GM18508 (cell line): Measurements from ENCODE around the gene FAM229A.
"Not testable (repeated sequence)": the region's sequence is repeated elsewhere in the genome, so short reads cannot be mapped to it uniquely, and the experiment has no call there.

Experiments used
- ATAC-seq: cut with Tn5 transposase; IDR thresholded peaks from one replicate; pipeline ENCODE4 v1.9.1; 2021; ENCODE audit warnings: moderate number of reproducible peaks; ENCODE audit not compliant: insufficient read depth, unreplicated experiment

The FAM229A gene, protein sequence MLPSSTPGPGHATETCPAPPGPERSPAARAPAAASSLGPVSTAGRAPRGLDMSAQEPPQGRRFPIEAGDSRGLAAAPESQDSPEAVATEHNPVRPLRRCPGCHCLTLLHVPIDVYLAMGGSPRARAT

DNA sequence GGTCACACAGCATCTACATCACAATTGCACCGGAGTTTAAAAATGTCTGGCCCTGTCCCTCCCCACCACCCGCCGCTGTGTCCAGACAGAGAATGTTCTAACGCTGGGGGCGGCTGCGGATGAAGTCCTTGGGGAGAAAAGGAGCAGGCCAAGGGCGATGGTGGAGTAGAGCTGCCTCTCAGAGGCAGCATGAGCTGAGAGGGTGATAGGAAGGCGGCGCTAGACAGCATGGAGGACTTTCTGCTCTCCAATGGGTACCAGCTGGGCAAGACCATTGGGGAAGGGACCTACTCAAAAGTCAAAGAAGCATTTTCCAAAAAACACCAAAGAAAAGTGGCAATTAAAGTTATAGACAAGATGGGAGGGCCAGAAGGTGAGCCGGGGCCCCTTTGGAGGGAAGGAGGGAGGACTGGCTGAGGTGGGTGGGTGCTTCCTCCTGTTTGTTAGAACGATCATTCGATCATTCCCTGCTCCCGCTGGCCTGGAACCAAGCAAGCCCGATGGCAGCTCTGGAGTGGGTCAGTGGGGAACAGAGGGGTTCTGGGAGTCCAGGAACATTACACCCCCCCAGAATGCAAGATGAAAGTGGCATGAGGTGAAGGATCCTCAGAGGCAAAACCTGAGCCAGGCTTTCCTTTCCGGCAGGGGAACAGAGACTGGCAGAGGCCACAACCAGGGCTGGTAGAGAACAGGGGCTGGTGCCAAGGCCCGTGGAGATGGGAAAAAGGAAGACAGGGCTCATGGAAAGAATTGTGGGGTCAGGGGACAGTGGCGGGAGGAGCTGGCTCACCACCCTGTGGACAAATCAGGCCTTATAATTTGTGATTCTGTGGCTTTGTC lies at the start of gene FAM229A, which contains the start of gene TSSK3:
TSS of gene FAM229A (minus strand) at position 12 of the 840 bp plus-strand sequence. CDS start 394 bp downstream, outside the sequence.
TSS of gene TSSK3 (plus strand) at position 66 of the 840 bp plus-strand sequence. CDS start at position 229, 163 bp downstream.
- ATAC-seq: no peak

GRCh38 chr1:32411261-32411660 lies 49.0 kb upstream of the FAM229A start:
- no peak for ATAC-seq

GRCh38 chr1:32406629-32407111 lies 44.4 kb upstream of the FAM229A start:
- ATAC-seq: no peak

GRCh38 chr1:32405672-32406467 lies 43.6 kb upstream of the FAM229A start:
- no peak for ATAC-seq

GRCh38 chr1:32404946-32405345 lies 42.7 kb upstream of the FAM229A start:
- ATAC-seq: no peak

DNA sequence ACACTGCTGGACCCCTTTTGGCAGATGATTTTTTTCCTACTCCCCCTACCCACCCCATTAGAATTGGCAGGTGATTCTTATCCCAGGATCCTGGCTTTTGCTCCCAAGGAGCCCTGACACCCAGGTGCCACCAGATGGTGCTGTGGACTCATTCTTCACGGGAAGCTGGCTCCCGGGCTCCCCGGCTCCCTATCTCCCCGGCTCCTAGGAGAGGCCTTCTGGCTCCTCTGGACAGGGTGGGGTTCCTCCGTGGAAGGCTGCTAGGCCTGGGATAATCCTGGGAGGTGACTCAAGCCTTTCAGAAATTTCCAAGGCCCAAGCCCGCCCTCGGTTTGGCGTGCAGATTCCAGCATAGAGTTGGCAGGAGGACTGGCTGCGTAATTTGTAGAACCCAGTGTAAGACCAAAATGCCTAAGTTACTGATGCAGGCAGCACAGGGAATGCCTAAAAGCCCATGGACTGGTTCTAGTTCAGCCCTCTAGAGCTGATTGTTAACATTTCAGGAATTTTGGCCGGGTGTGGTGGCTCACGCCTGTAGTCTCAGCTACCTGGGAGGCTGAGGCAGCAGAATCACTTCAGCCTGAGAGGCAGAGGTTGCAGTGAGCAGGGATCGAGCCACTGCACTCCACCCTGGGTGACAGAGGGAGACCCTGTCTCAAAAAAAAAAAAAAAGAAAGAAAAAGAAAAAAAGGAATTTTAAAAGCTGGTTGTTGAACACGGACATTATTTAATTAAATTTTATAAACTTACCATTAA lies 38.8 kb upstream of the FAM229A start:
- no peak for ATAC-seq

- ATAC-seq: no peak
Measured at GRCh38 chr1:32399843-32400242, 37.6 kb upstream of the FAM229A start.

GRCh38 chr1:32398401-32398800 lies 36.1 kb upstream of the FAM229A start:
- no peak for ATAC-seq

DNA sequence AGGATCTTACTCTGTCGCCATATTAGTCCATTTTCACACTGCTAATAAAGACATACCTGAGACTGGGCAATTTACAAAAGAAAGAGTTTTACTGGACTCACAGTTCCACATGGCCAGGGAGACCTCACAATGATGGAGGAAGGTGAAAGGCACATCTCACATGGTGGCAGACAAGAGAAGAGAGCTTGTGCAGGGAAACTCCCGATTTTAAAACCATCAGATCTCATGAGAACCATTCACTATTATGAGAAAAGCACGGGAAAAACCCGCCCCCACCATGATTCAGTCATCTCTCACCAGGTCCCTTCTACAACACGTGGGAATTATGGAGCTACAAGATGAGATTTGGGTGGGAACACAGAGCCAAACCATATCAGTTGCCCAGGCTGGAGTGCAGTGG lies 34.2 kb upstream of the FAM229A start:
- ATAC-seq: not testable (repeated sequence)

- ATAC-seq: no peak
Measured at GRCh38 chr1:32394890-32395432, 32.7 kb upstream of the FAM229A start.

DNA sequence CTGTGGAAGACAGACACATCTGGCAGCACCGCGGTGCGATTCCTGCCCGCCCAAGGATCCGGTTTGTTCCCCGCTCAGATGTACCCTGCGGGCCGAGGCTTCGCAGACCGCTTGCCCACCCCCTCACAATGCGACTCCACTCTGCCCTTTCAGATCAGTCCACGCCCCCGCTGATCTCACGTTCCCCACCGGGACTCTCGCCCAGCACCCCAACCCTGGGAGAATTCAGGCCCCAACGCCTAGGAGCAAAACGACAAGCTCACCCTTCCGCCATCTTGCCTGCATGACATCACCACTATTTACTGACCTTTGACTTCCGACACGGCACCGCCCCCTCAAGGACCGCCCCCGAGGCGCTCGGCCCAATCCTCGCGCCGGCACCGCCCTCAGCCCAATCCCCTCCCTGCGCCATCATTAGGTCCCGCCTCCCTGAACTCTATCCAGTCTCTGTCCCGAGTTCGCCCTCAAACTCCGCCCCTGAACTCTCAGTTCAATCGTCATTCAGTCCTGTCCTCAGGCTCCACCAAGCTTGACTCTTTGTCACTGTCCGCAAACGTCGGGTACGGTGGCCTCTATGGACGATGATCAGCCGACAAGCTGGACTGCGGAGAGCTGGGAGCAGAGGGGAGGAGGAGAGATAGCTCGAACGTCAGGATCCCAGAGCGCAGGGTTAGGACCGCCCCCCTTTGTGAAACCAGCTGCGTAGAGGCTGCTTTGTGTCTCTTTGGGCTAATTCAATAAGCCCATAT lies 32.0 kb upstream of the FAM229A start, which contains the start of gene BSDC1:
TSS of gene BSDC1 (minus strand) at position 301 of the 749 bp plus-strand sequence. CDS start at position 274, 27 bp downstream.
- ATAC-seq: peak; percentile 94

- ATAC-seq: no peak
Measured at GRCh38 chr1:32393832-32394140, 31.5 kb upstream of the FAM229A start.

- ATAC-seq: no peak
Measured at GRCh38 chr1:32393136-32393535, 30.9 kb upstream of the FAM229A start.

DNA sequence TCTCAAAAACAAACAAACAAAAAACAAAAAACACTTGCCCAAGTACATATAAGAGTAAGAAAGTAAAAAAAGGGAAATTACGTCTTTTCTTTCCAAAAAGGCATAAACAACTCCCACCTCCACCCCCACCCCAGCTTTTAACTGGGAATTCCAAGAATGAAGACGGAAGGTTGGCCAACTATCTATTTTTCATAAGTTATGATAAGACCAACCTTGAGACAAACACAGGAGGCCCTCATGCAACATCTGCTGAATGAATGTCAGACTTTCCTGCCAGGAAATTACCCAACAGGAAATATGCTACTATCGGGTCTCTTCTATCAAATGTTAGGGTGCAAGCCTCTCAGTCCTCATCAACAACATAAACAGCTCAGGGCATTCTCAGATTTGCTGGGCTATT lies 30.0 kb upstream of the FAM229A start:
- no peak for ATAC-seq

DNA sequence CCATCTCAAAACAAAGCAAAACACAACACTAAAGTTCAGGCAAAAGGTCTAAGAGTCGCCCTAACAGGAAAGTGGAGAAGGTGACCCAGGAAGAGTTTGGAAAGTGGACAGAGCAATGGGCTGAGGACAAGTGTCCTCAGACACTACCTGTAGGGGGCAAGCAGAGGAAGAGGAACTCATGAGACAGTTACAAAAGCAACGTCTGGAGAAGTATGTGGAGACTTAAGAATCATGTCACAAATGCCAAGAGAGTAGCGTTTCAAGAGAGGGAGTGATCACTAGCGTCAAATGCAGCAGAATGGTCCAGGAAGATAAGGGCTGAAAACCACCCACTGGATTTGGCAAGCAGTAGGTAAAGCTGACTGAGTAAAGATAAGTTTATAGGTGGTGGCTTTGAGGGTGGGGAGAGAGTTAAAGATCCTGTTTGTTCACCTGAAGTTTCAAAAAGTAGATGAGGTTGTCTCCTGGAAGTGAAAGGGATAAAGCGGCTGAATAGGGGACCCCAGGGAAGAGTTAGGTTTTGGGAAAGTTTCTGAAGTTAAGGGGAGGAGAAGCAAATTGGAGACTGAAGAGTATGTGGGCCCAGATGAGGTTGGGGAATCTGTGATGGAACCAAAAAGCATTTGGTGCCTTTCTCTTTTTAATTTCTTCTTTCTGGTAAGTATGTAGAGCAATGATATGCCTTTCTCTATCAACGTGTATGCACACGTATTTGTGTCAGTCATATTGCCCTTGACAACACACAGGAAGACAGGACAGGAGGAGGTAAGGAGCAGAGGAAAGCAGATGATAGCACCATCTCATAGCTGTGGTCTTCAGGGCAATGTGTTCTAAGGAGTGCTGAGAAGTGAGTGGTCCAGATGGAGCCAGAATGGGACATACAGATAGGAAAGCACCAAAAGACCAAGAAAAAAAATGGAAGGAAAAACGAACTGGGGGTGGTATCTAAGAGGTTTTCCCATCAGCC lies 28.9 kb upstream of the FAM229A start:
- no peak for ATAC-seq

DNA sequence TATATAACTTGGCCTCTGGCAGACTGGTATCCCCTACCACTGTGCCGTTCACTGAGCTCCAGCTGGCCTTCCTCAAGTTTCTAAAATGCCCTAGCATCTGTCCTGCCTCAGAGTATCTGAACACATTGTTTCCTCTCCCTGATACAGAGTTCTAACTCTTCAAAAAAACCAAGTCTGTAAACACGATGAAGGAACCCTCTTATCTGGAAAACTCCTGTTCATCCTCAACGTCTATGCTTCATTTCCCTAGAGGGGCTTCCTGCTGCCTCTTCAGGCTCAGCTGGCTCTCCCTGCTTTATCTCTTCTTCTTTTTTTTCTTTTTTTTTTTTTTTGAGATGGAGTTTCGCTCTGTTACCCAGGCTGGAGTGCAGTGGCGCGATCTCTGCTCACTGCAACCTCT lies 26.4 kb upstream of the FAM229A start:
- ATAC-seq: no peak

DNA sequence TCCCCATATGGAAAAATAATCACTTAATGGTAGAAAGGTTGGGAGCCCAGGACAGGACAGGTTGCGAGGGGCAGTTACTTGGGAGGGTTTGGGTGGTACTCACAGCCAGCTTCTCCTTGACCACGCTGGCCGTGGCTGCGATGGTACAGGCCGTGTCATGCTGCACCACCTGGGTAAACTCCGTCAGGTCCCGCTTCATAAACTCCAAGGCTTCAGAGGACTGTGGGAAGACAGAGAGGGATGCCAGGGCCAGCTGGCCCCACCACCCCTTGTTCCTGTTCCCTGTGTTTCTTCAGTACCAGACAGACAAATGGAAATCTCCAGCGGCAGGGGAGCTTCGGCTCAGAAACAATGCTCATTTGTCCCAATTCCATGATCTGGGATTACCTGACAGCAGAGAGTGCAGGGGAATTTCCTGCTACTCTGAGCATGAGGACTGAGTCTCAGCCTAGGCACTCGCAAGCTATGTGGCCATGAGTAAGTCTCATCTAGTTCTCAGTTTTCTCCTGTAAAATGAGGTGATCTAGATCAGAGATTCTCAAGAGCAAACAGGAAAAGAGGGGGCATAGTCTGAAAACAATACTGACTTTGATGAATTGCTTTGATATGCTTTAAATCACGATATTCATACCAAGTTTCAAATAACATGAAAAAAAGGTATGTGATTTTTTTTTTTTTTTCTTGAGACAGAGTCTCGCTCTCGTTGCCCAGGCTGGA lies 24.5 kb upstream of the FAM229A start:
- ATAC-seq: no peak
